HG03159 (cell line): Measurements from ENCODE around the gene STX8.
"Not testable (repeated sequence)": the region's sequence is repeated elsewhere in the genome, so short reads cannot be mapped to it uniquely, and the experiment has no call there.

Source experiments
- ATAC-seq: cut with Tn5 transposase; IDR thresholded peaks from one replicate; pipeline ENCODE4 v1.9.1; 2021; ENCODE audit warnings: mild to moderate bottlenecking, moderate library complexity; ENCODE audit not compliant: unreplicated experiment

STX8 gene

GRCh38 chr17:9355231-9355630 lies 220.4 kb downstream of the STX8 start:
- ATAC-seq: not testable (repeated sequence)

GRCh38 chr17:9350080-9350479 lies 225.5 kb downstream of the STX8 start:
- ATAC-seq: no peak

- no peak for ATAC-seq
Observed at GRCh38 chr17:9346296-9346926, 229.2 kb downstream of the STX8 start.

GRCh38 chr17:9343516-9343915 lies 232.1 kb downstream of the STX8 start:
- ATAC-seq: no peak

- no peak for ATAC-seq
Observed at GRCh38 chr17:9342225-9342624, 233.4 kb downstream of the STX8 start.

- no peak for ATAC-seq
Observed at GRCh38 chr17:9339958-9340357, 235.7 kb downstream of the STX8 start.

GRCh38 chr17:9339482-9339881 lies 236.1 kb downstream of the STX8 start:
- ATAC-seq: not testable (repeated sequence)

- no peak for ATAC-seq
Observed at GRCh38 chr17:9336817-9337216, 238.8 kb downstream of the STX8 start.

GRCh38 chr17:9334536-9335446 lies 240.8 kb downstream of the STX8 start:
- ATAC-seq: no peak

- no peak for ATAC-seq
Observed at GRCh38 chr17:9332132-9332494, 243.5 kb downstream of the STX8 start.

- ATAC-seq: no peak
Observed at GRCh38 chr17:9331279-9332131, 244.1 kb downstream of the STX8 start.

GRCh38 chr17:9330611-9331271 lies 244.9 kb downstream of the STX8 start:
- no peak for ATAC-seq

GRCh38 chr17:9330141-9330540 lies 245.5 kb downstream of the STX8 start:
- ATAC-seq: no peak

GRCh38 chr17:9329251-9329921 lies 246.2 kb downstream of the STX8 start:
- no peak for ATAC-seq

- no peak for ATAC-seq
Observed at GRCh38 chr17:9324864-9325263, 250.8 kb downstream of the STX8 start.

GRCh38 chr17:9322326-9322725 lies 253.3 kb downstream of the STX8 start:
- no peak for ATAC-seq

- ATAC-seq: no peak
Observed at GRCh38 chr17:9321890-9322289, 253.7 kb downstream of the STX8 start.

- no peak for ATAC-seq
Observed at GRCh38 chr17:9315360-9315759, 260.3 kb downstream of the STX8 start.

GRCh38 chr17:9313346-9313745 lies 262.3 kb downstream of the STX8 start:
- no peak for ATAC-seq

- no peak for ATAC-seq
Observed at GRCh38 chr17:9309216-9309615, 266.4 kb downstream of the STX8 start.
